Caki2 (cell line): ENCODE data around the gene PCDH18. TPM values are rescaled to one million over a fixed set of nuclear protein-coding genes. Genes with fewer than 3 reads are reported as not detected.
"Not testable (repeated sequence)": the region's sequence is repeated elsewhere in the genome, so short reads cannot be mapped to it uniquely, and the experiment has no call there.

ENCODE experiments used
- DNase-seq: peaks from one replicate; pipeline ENCODE4 v3.0.0-alpha.2; 2015; ENCODE audit warnings: low read depth
- in situ Hi-C: cut with HindIII; loops from 2 replicates; pipeline ENCODE4 v1.10.0; 2016; ENCODE audit warnings: low sequenced_read_pairs, low pct_unique_long_range_greater_than_20kb, mixed read lengths
- total RNA-seq: library from RNA; depleted of rRNA; stranded (reverse); fragments of >200 nt; shearing (Covaris generic); gene quantifications from 2 replicates; pipeline ENCODE4 v1.2.3, GENCODE V29; 2014; ENCODE audit warnings: low replicate concordance

PCDH18 gene
- total RNA-seq, 1 experiment from 2014 or later, result not detected

GRCh38 chr4:137483313-137483959 lies 48.9 kb downstream of the PCDH18 start:
- DNase-seq, in situ Hi-C loops: not testable (repeated sequence)

GRCh38 chr4:137479657-137480056 lies 52.6 kb downstream of the PCDH18 start:
- DNase-seq, in situ Hi-C loops: not testable (repeated sequence)

GRCh38 chr4:137476345-137476744 lies 55.9 kb downstream of the PCDH18 start:
- in situ Hi-C loops, result no loop called here
- DNase-seq, result no peak

- in situ Hi-C loops, result no loop called here
- DNase-seq, result no peak
Measured at GRCh38 chr4:137474711-137475301, 57.5 kb downstream of the PCDH18 start.

GRCh38 chr4:137471895-137472294 lies 60.4 kb downstream of the PCDH18 start:
- DNase-seq, result no peak
- in situ Hi-C loops, result no loop called here

GRCh38 chr4:137471461-137471860 lies 60.8 kb downstream of the PCDH18 start:
- in situ Hi-C loops, result no loop called here

GRCh38 chr4:137470806-137471205 lies 61.5 kb downstream of the PCDH18 start:
- in situ Hi-C loops, result no loop called here
- no peak for DNase-seq

More at GRCh38 chr4:137471461-137471860, 60.8 kb downstream of the PCDH18 start:
- DNase-seq, result no peak
